ENCODE measurements around the gene SPNS2. TPM values are rescaled to one million over a fixed set of nuclear protein-coding genes. Genes with fewer than 3 reads are reported as not detected.

The SPNS2 gene
- total and polyA plus RNA-seq, 10 of the 15 experiments (the other 5 are each of a cell fraction or from before 2014, with no cell fraction given) = 0.04 to 1.1 (median 0.23) TPM; not detected in 2

DNA sequence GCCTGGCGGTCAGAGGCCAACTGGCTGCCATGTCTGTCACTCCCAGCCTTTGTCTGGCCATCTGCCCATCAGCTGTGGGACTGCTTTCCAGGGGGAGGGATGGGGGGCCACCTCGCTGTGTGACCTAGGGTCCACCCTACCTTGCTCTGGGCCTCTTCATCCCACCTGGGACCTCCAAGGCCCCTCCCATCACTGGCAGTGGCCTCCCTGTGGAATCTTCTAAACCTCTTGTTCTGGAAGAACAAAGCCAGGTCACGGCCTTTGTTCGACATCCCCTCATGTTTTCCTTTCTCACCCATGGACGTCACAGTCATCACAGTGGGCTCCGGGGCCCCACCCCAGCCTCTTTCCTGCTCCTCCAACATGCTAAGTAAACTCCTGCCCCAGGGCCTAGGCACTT is 24.0 kb downstream of the SPNS2 start:
- ChIA-PET POLR2A (no interaction called here), SMC1A (ENCODE audit: uncharacterized antibody, unreplicated experiment) (interaction anchor here (1.3 kb wide), 1 partner anchor 32 kb away, joined by 4 read pairs; no protein-coding TSS in a partner anchor), CTCF (interaction anchor here (1.4 kb wide), 2 partner anchors 42 to 102 kb away, joined by 4 to 5 read pairs; no protein-coding TSS in a partner anchor), RAD21 (ENCODE audit: unreplicated experiment) (interaction anchor here (0.8 kb wide), 1 partner anchor 26 kb away, joined by 5 read pairs; no protein-coding TSS in a partner anchor)
- Histone ChIP-seq H3K9me3 (replicated peaks; ENCODE audit: control insufficient read depth, insufficient read depth, low read length) (no peaks in the 10 kb centered on the region; the same call in 2 of the 3 replicates), H3K4me3 (no peak overlapping the region), H3K4me1 (ENCODE audit: control insufficient read depth, insufficient read depth, low read length) (peaks cover 16% of the 10 kb centered on the region), H3K79me2 (ENCODE audit: control insufficient read depth, insufficient read depth, low read length) (no peaks in the 10 kb centered on the region), H2AFZ (ENCODE audit: control insufficient read depth, low read depth, low read length) (no peak overlapping the region), H3K9ac (ENCODE audit: control insufficient read depth, insufficient read depth, low read length) (no peak overlapping the region), H3K4me2 (ENCODE audit: control insufficient read depth, insufficient read depth) (no peak overlapping the region), H3K27me3 (replicated peaks in 1 of 2; ENCODE audit: control insufficient read depth in 2 of 2, insufficient read depth in 2 of 2, low read length in 1 of 2) (no peaks in the 10 kb centered on the region), H4K20me1 (ENCODE audit: control insufficient read depth, insufficient read depth) (no peaks in the 10 kb centered on the region), H3K27ac (ENCODE audit: control insufficient read depth, insufficient read depth) (no peak overlapping the region), H3K36me3 (ENCODE audit: control insufficient read depth in 2 of 2, insufficient read depth in 2 of 2, low read length in 1 of 2) (no peaks in the 10 kb centered on the region)
- in situ Hi-C loops (cut with MboI) = no loop called here
- DNase-seq (ENCODE audit: low read depth, low spot score) (no peak), FAIRE-seq (no peak), ATAC-seq (no peak)
- intact Hi-C loops (cut with micrococcal nuclease; ENCODE audit: unreplicated experiment) = loop anchor here (10.0 kb wide), 1 partner anchor 98 kb away; no protein-coding TSS in a partner anchor
- WGBS (ENCODE audit: insufficient coverage, insufficient replicate concordance, low lambda C conversion rate, missing lambda C conversion rate) = 80% methylated on average over 6 of the region's 6 CpGs
- no TSS peak for BruUV-seq (replicated peaks)
- TF ChIP-seq ZNF384 (IDR thresholded peaks at IDR 0.05; ENCODE audit: borderline replicate concordance, low read depth, low read length) (no peak), HCFC1 (IDR thresholded peaks at IDR 0.05; ENCODE audit: low read length) (no peak), ZNF217 (IDR thresholded peaks at IDR 0.05) (no peak), SUZ12 (IDR thresholded peaks at IDR 0.05; ENCODE audit: unreplicated experiment) (no peak), MTA3 (IDR thresholded peaks at IDR 0.05; ENCODE audit: borderline replicate concordance, low read length) (no peak), ZNF274 (IDR thresholded peaks at IDR 0.05; ENCODE audit: insufficient read depth, insufficient read length) (no peak), ATF7 (IDR thresholded peaks at IDR 0.05; ENCODE audit: low read depth) (no peak), HDAC2 (IDR thresholded peaks at IDR 0.05) (no peak), POU2F2 (IDR thresholded peaks at IDR 0.05; ENCODE audit: borderline replicate concordance, low read depth, low read length) (no peak), SREBF2 (IDR thresholded peaks at IDR 0.05; ENCODE audit: low read length) (no peak), IKZF2 (IDR thresholded peaks at IDR 0.05) (no peak), TARDBP (IDR thresholded peaks at IDR 0.05; ENCODE audit: borderline replicate concordance) (no peak), NR2F1 (conservative IDR thresholded peaks at IDR 0.05) (no peak), SMC3 (IDR thresholded peaks at IDR 0.05; ENCODE audit: borderline replicate concordance, low read length) (no peak), ZNF207 (IDR thresholded peaks at IDR 0.05; ENCODE audit: borderline replicate concordance) (no peak)
- TF ChIP-seq, protein P1, sequence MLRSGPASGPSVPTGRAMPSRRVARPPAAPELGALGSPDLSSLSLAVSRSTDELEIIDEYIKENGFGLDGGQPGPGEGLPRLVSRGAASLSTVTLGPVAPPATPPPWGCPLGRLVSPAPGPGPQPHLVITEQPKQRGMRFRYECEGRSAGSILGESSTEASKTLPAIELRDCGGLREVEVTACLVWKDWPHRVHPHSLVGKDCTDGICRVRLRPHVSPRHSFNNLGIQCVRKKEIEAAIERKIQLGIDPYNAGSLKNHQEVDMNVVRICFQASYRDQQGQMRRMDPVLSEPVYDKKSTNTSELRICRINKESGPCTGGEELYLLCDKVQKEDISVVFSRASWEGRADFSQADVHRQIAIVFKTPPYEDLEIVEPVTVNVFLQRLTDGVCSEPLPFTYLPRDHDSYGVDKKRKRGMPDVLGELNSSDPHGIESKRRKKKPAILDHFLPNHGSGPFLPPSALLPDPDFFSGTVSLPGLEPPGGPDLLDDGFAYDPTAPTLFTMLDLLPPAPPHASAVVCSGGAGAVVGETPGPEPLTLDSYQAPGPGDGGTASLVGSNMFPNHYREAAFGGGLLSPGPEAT (IDR thresholded peaks at IDR 0.05; ENCODE audit: low read depth) = no peak
- TF ChIP-seq, protein P2, sequence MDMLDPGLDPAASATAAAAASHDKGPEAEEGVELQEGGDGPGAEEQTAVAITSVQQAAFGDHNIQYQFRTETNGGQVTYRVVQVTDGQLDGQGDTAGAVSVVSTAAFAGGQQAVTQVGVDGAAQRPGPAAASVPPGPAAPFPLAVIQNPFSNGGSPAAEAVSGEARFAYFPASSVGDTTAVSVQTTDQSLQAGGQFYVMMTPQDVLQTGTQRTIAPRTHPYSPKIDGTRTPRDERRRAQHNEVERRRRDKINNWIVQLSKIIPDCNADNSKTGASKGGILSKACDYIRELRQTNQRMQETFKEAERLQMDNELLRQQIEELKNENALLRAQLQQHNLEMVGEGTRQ (IDR thresholded peaks at IDR 0.05; ENCODE audit: borderline replicate concordance, low read depth, low read length) = no peak
- TF ChIP-seq, protein P3, sequence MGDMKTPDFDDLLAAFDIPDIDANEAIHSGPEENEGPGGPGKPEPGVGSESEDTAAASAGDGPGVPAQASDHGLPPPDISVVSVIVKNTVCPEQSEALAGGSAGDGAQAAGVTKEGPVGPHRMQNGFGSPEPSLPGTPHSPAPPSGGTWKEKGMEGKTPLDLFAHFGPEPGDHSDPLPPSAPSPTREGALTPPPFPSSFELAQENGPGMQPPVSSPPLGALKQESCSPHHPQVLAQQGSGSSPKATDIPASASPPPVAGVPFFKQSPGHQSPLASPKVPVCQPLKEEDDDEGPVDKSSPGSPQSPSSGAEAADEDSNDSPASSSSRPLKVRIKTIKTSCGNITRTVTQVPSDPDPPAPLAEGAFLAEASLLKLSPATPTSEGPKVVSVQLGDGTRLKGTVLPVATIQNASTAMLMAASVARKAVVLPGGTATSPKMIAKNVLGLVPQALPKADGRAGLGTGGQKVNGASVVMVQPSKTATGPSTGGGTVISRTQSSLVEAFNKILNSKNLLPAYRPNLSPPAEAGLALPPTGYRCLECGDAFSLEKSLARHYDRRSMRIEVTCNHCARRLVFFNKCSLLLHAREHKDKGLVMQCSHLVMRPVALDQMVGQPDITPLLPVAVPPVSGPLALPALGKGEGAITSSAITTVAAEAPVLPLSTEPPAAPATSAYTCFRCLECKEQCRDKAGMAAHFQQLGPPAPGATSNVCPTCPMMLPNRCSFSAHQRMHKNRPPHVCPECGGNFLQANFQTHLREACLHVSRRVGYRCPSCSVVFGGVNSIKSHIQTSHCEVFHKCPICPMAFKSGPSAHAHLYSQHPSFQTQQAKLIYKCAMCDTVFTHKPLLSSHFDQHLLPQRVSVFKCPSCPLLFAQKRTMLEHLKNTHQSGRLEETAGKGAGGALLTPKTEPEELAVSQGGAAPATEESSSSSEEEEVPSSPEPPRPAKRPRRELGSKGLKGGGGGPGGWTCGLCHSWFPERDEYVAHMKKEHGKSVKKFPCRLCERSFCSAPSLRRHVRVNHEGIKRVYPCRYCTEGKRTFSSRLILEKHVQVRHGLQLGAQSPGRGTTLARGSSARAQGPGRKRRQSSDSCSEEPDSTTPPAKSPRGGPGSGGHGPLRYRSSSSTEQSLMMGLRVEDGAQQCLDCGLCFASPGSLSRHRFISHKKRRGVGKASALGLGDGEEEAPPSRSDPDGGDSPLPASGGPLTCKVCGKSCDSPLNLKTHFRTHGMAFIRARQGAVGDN (IDR thresholded peaks at IDR 0.05) = no peak
